CD14-positive monocyte (primary cell): ENCODE measurements around the gene S100A5. TPM values are rescaled to one million over a fixed set of nuclear protein-coding genes. Genes with fewer than 3 reads are reported as not detected.
A peak's percentile ranks its signal among the peaks of the same experiment; 100 is the strongest.

Experiments used
- DNase-seq, 3 donors: peaks; one replicate each; pipeline ENCODE4 v3.0.0-alpha.2; 2011 to 2022
- H2AFZ ChIP-seq: 2 replicates; pipeline ENCODE4 v1.6.0; 2012; ENCODE audit warnings: mild to moderate bottlenecking, low read depth, low read length, inconsistent platforms; ENCODE audit not compliant: insufficient read depth, poor library complexity, severe bottlenecking
- H3K27ac ChIP-seq, 2 donors: 1 replicate in 1 of 2; 2 replicates in 1 of 2; pipeline ENCODE4 v1.5.1; 2012 to 2013; ENCODE audit warnings: low read length in 2 of 2, control low read depth in 1 of 2, inconsistent platforms in 1 of 2, low read depth in 1 of 2, mild to moderate bottlenecking in 1 of 2
- H3K27me3 ChIP-seq, 2 donors: one replicate each; pipeline versions ENCODE4 v1.6.0 to v1.6.1; 2011 to 2013; ENCODE audit warnings: low read length in 2 of 2; ENCODE audit not compliant: control insufficient read depth in 2 of 2, insufficient read depth in 2 of 2
- H3K36me3 ChIP-seq, 2 donors: replicated peaks in 1 of 2; 1 replicate in 1 of 2; 2 replicates in 1 of 2; pipeline versions ENCODE4 v1.5.1 to v1.6.1; 2012 to 2013; ENCODE audit warnings: low read length in 2 of 2, control low read depth in 1 of 2, inconsistent platforms in 1 of 2, mild to moderate bottlenecking in 1 of 2; ENCODE audit not compliant: insufficient read depth in 2 of 2, control insufficient read depth in 1 of 2
- H3K4me1 ChIP-seq, 2 donors: 1 replicate in 1 of 2; 2 replicates in 1 of 2; pipeline versions ENCODE4 v1.5.1 to v1.6.1; 2012 to 2013; ENCODE audit warnings: low read length in 2 of 2, control low read depth in 1 of 2, inconsistent platforms in 1 of 2, mild to moderate bottlenecking in 1 of 2, moderate library complexity in 1 of 2; ENCODE audit not compliant: insufficient read depth in 2 of 2, control insufficient read depth in 1 of 2
- H3K4me2 ChIP-seq: replicated peaks from 2 replicates; pipeline ENCODE3; 2012; ENCODE audit warnings: low read length, moderate library complexity, mild to moderate bottlenecking; ENCODE audit not compliant: poor library complexity, severe bottlenecking; ENCODE audit errors: extremely low read depth
- H3K4me3 ChIP-seq, 3 experiments: fragments of 200-600 bp in 1 of 3; sonication (generic) in 1 of 3; replicated peaks in 1 of 3; 1 replicate in 2 of 3; 2 replicates in 1 of 3; pipeline ENCODE4 v1.5.1; 2011 to 2013; ENCODE audit warnings: low read length in 3 of 3, mild to moderate bottlenecking in 3 of 3, control low read depth in 2 of 3, low read depth in 2 of 3, inconsistent platforms in 1 of 3, moderate library complexity in 1 of 3
- H3K79me2 ChIP-seq: 2 replicates; pipeline ENCODE4 v1.6.0; 2012; ENCODE audit warnings: mild to moderate bottlenecking, control low read depth, inconsistent platforms, low read length, moderate library complexity; ENCODE audit not compliant: insufficient read depth
- H3K9ac ChIP-seq: 2 replicates; pipeline ENCODE4 v1.6.0; 2017; ENCODE audit warnings: low read length, mild to moderate bottlenecking; ENCODE audit not compliant: insufficient read depth, poor library complexity, severe bottlenecking
- H3K9me3 ChIP-seq, 2 donors: replicated peaks in 1 of 2; 1 replicate in 1 of 2; 2 replicates in 1 of 2; pipeline versions ENCODE4 v1.5.1 to v1.6.1; 2012 to 2013; ENCODE audit warnings: low read length in 2 of 2, control low read depth in 1 of 2; ENCODE audit not compliant: control insufficient read depth in 1 of 2, insufficient read depth in 1 of 2
- H4K20me1 ChIP-seq: 2 replicates; pipeline ENCODE4 v1.6.0; 2012; ENCODE audit warnings: mild to moderate bottlenecking, low read length, control low read depth, moderate library complexity; ENCODE audit not compliant: insufficient read depth
- H3K27ac Mint-ChIP-seq, 7 donors: one replicate each; pipeline ENCODE4 v1.8.0; 2020; ENCODE audit warnings: mild to moderate bottlenecking in 7 of 7, mixed read lengths in 7 of 7, moderate library complexity in 6 of 7, inconsistent platforms in 2 of 7
- H3K27me3 Mint-ChIP-seq, 3 donors: one replicate each; pipeline ENCODE4 v1.8.0; 2021 to 2022; ENCODE audit warnings: low read depth in 3 of 3, mild to moderate bottlenecking in 3 of 3, mixed read lengths in 3 of 3, moderate library complexity in 3 of 3, inconsistent platforms in 1 of 3
- H3K36me3 Mint-ChIP-seq, 2 donors: one replicate each; pipeline ENCODE4 v1.8.0; 2020; ENCODE audit warnings: mixed read lengths in 2 of 2, inconsistent platforms in 1 of 2, mild to moderate bottlenecking in 1 of 2
- H3K4me1 Mint-ChIP-seq: one replicate; pipeline ENCODE4 v1.8.0; 2020; ENCODE audit warnings: mild to moderate bottlenecking, mixed read lengths
- H3K4me3 Mint-ChIP-seq, 2 donors: one replicate each; pipeline ENCODE4 v1.8.0; 2020; ENCODE audit warnings: mild to moderate bottlenecking in 2 of 2, mixed read lengths in 2 of 2, moderate library complexity in 1 of 2
- H3K9me3 Mint-ChIP-seq, 7 donors: one replicate each; pipeline ENCODE4 v1.8.0; 2020 to 2022; ENCODE audit warnings: mixed read lengths in 7 of 7, mild to moderate bottlenecking in 6 of 7, moderate library complexity in 6 of 7, inconsistent platforms in 2 of 7
- CTCF ChIP-seq: fragments of 200-600 bp; IDR thresholded peaks from one replicate; pipeline ENCODE4 v1.8.0; 2022; ENCODE audit warnings: antibody characterized with exemption, mild to moderate bottlenecking
- WGBS: methylation state at CpG from one replicate; pipeline ENCODE4 v1.1.5; 2013; ENCODE audit warnings: missing lambda C conversion rate; ENCODE audit not compliant: insufficient coverage; 5-methylcytosine and 5-hydroxymethylcytosine counted together
- intact Hi-C, 2 donors: fragments of 100-400 bp; cut with micrococcal nuclease; formaldehyde crosslinking; loops; one replicate each; pipeline versions ENCODE4 v1.15.0 to v1.15.1; 2023
- polyA plus RNA-seq, 3 donors: library from polyadenylated mRNA; depleted of rRNA in 1 of 3; unstranded in 2 of 3; stranded (reverse) in 1 of 3; fragments of 300-500 nt in 2 of 3; fragments of >200 nt in 1 of 3; fragmentation: Illumina TruSeq in 2 of 3; gene quantifications; 1 replicate in 2 of 3; 2 replicates in 1 of 3; pipeline ENCODE4 v1.2.3, GENCODE V29; 2012 to 2021

The S100A5 gene
- polyA plus RNA-seq, 3 donors, result 1.4 to 2.1 TPM; not detected in 1

- peak overlapping the region; percentile 98 for H3K4me2 ChIP-seq
- H3K27ac ChIP-seq, result peak overlapping the region in 1 of 2 donors; percentile 91
- H3K27me3 ChIP-seq, result no peaks in the 10 kb centered on the region
- peaks cover 20 to 27% of the 10 kb centered on the region in 2 donors for H3K36me3 ChIP-seq
- peaks cover 90 to 98% of the 10 kb centered on the region in 2 donors for H3K4me1 ChIP-seq
- WGBS, result 90% methylated on average over 6 of the region's 14 CpGs
- no peak for TF ChIP-seq CTCF
- H3K9ac ChIP-seq, result no peak overlapping the region
- Mint-ChIP-seq H3K9me3 (no peaks in the 10 kb centered on the region), H3K4me3 (peak overlapping the region in 1 of 2 donors; percentile 39), H3K27me3 (peaks cover 0 to 4% (median 2%) of the 10 kb centered on the region in 3 donors), H3K4me1 (peaks cover 97% of the 10 kb centered on the region), H3K27ac (peak overlapping the region in 6 of 7 donors; percentile 18 to 98 (median 95)), H3K36me3 (peaks cover 32% of the 10 kb centered on the region in 2 donors)
- no peak overlapping the region for H2AFZ ChIP-seq
- H3K9me3 ChIP-seq, result no peaks in the 10 kb centered on the region
- peaks cover 55% of the 10 kb centered on the region for H3K79me2 ChIP-seq
- H4K20me1 ChIP-seq, result peaks cover 36% of the 10 kb centered on the region
- H3K4me3 ChIP-seq, result peak overlapping the region in 1 of 3 experiments; percentile 94
- no peak for DNase-seq
- intact Hi-C loops, result loop anchor here in 1 of 2 donors (5.0 kb wide), 1 partner anchor 35 kb away; no protein-coding TSS in a partner anchor
Observed at GRCh38 chr1:153546796-153547559, 6.2 kb upstream of the S100A5 start.

GRCh38 chr1:153546371-153546770 lies 5.6 kb upstream of the S100A5 start:
- no peak overlapping the region for H2AFZ ChIP-seq
- H3K27ac ChIP-seq, result peak overlapping the region; percentile 77 to 91
- peaks cover 31 to 33% of the 10 kb centered on the region in 2 donors for H3K36me3 Mint-ChIP-seq
- H3K9me3 Mint-ChIP-seq, result no peaks in the 10 kb centered on the region
- H3K27me3 ChIP-seq, result no peaks in the 10 kb centered on the region
- H4K20me1 ChIP-seq, result peaks cover 37% of the 10 kb centered on the region
- peaks cover 99% of the 10 kb centered on the region for H3K4me1 Mint-ChIP-seq
- no peaks in the 10 kb centered on the region for H3K9me3 ChIP-seq
- H3K4me2 ChIP-seq, result peak overlapping the region; percentile 98
- WGBS, result 91% methylated on average over 8 of the region's 8 CpGs
- H3K9ac ChIP-seq, result no peak overlapping the region
- H3K4me1 ChIP-seq, result peaks cover 92 to 98% of the 10 kb centered on the region in 2 donors
- intact Hi-C loops, result loop anchor here in 1 of 2 donors (5.0 kb wide), 1 partner anchor 34 kb away; no protein-coding TSS in a partner anchor
- H3K4me3 Mint-ChIP-seq, result peak overlapping the region; percentile 98 to 100
- no peak for TF ChIP-seq CTCF
- H3K79me2 ChIP-seq, result peaks cover 55% of the 10 kb centered on the region
- H3K36me3 ChIP-seq, result peaks cover 20 to 27% of the 10 kb centered on the region in 2 donors
- peak overlapping the region; percentile 95 to 98 (median 98) for H3K27ac Mint-ChIP-seq
- peak overlapping the region in 2 of 3 experiments; percentile 87 to 94 for H3K4me3 ChIP-seq
- peaks cover 0 to 4% (median 2%) of the 10 kb centered on the region in 3 donors for H3K27me3 Mint-ChIP-seq
- no peak for DNase-seq
